K562 (cell line): ENCODE results near the gene DNAJB11. TPM values are rescaled to one million over a fixed set of nuclear protein-coding genes. Genes with fewer than 3 reads are reported as not detected.

Experiments
- DDX20 ChIP-seq: fragments of 450-650 bp; IDR thresholded peaks from 2 replicates; pipeline ENCODE4 v1.6.1; 2016; ENCODE audit warnings: missing genetic modification characterization, low read depth, mild to moderate bottlenecking, missing compliant biosample characterization, moderate library complexity
- NR2C2 ChIP-seq, 2 experiments: fragments of 200-800 bp in 1 of 2; sonication (Bioruptor generic) in 1 of 2; sonication (generic) in 1 of 2; formaldehyde crosslinking in 1 of 2; IDR thresholded peaks; 2 replicates each; pipeline versions ENCODE4 v1.6.1 to v1.8.0; 2016 to 2022; ENCODE audit warnings: mild to moderate bottlenecking in 1 of 2, missing compliant biosample characterization in 1 of 2, missing genetic modification characterization in 1 of 2, missing genetic modification reagents in 1 of 2
- SMAD1 ChIP-seq: fragments of 150-350 bp; IDR thresholded peaks from 2 replicates; pipeline ENCODE4 v1.6.1; 2014; ENCODE audit warnings: low read length, low read depth; ENCODE audit not compliant: partially characterized antibody
- SREBF1 ChIP-seq: fragments of 150-350 bp; IDR thresholded peaks from 2 replicates; pipeline ENCODE4 v1.6.1; 2014; ENCODE audit warnings: antibody characterized with exemption, low read depth, low read length, borderline replicate concordance
- YY1 ChIP-seq, 3 experiments: IDR thresholded peaks; 2 replicates each; pipeline ENCODE4 v1.6.1; 2011; ENCODE audit warnings: low read length in 2 of 3, mild to moderate bottlenecking in 2 of 3, moderate library complexity in 2 of 3, borderline replicate concordance in 1 of 3, control low read depth in 1 of 3, low read depth in 1 of 3; ENCODE audit not compliant: insufficient read depth in 3 of 3, insufficient replicate concordance in 2 of 3, control insufficient read depth in 1 of 3, insufficient read length in 1 of 3; ENCODE audit errors: extremely low read depth in 1 of 3
- ZBTB7A ChIP-seq: IDR thresholded peaks from 2 replicates; pipeline ENCODE4 v1.6.1; 2011; ENCODE audit warnings: low read depth, mild to moderate bottlenecking, low read length, moderate library complexity, borderline replicate concordance; ENCODE audit not compliant: control insufficient read depth
- ZNF224 ChIP-seq: sonication (generic); formaldehyde crosslinking; IDR thresholded peaks from 2 replicates; pipeline ENCODE4 v1.8.0; 2022; ENCODE audit warnings: mild to moderate bottlenecking, missing genetic modification reagents
- ZNF589 ChIP-seq: fragments of 200-800 bp; sonication (Bioruptor generic); IDR thresholded peaks from 2 replicates; pipeline ENCODE4 v1.6.1; 2016; ENCODE audit warnings: low read depth, missing genetic modification characterization, missing compliant biosample characterization
- polyA plus RNA-seq, 8 experiments: library from polyadenylated mRNA; depleted of rRNA in 4 of 8; stranded (reverse) in 5 of 8; unstranded in 3 of 8; fragments of >200 nt; fragmentation: Nextera tagmentation in 2 of 8; fragmentation: Illumina TruSeq in 1 of 8; extraction: Ambion mirVana in 2 of 8; extraction: Trizol in 1 of 8; gene quantifications; 2 replicates each; pipeline versions ENCODE4 v1.2.1 to v1.2.3, GENCODE V29; 2011 to 2014; ENCODE audit warnings: inconsistent platforms in 1 of 8, missing spikeins in 1 of 8
- total RNA-seq, 7 experiments: library from RNA; depleted of rRNA in 6 of 7; stranded (reverse); fragments of >200 nt in 6 of 7; fragmentation: Illumina TruSeq in 2 of 7; extraction: Trizol in 2 of 7; gene quantifications; 2 replicates each; pipeline versions ENCODE4 v1.2.1 to v1.2.3, GENCODE V29; 2011 to 2021; ENCODE audit warnings: low replicate concordance in 1 of 7
- TF ChIP-seq, protein P1 (sequence below), 2 experiments: fragments of 450-650 bp; IDR thresholded peaks; 2 replicates each; pipeline ENCODE4 v1.6.1; 2016; ENCODE audit warnings: mild to moderate bottlenecking in 2 of 2, borderline replicate concordance in 1 of 2, low read depth in 1 of 2, moderate library complexity in 1 of 2
- TF ChIP-seq, protein P2 (sequence below): fragments of 450-650 bp; IDR thresholded peaks from 2 replicates; pipeline ENCODE4 v1.7.0; 2016; ENCODE audit warnings: borderline replicate concordance
- TF ChIP-seq, protein P3 (sequence below): fragments of 250-450 bp; sonication (Bioruptor Pico); IDR thresholded peaks from 2 replicates; pipeline ENCODE4 v1.8.0; 2022; ENCODE audit warnings: inconsistent platforms
- TF ChIP-seq, protein P4 (sequence below): fragments of 450-650 bp; formaldehyde crosslinking; IDR thresholded peaks from 2 replicates; pipeline ENCODE4 v1.4.0; 2022; ENCODE audit warnings: missing genetic modification characterization

The DNAJB11 gene
- total and polyA plus RNA-seq, 9 of the 15 experiments (the other 6 are each of a cell fraction or from before 2014, with no cell fraction given) = 14.8 to 74.7 (median 63.8) TPM

DNA sequence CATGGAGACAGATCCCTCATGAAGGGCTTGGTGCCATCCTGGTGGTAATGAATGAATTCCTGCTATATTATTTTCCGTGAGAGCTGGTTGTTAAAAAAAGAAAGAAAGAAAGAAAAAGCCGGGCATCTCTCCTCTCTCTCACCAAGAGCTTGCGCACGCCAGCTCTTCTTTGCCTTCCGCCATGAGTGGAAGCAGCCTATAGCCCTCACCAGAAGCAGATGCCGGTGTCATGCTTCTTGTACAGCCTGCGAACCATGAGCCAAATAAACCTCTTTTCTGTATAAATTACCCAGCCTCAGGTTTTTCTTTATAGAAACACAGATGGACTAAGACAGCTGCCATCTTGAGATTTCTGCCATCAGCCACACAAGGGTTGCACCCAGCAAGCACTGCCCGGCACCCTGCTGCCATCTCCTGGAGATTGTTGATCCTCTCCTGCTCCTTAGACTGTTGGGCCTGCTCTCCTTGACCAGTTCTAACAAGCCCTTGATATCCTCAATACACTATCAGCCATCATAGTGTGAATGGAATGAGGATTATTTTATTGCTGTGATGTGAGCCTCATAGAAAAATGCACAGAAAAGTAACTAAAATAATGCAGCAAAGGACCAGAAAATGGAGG, 38.8 kb downstream of the DNAJB11 start (continued):
- TF ChIP-seq, protein P1, sequence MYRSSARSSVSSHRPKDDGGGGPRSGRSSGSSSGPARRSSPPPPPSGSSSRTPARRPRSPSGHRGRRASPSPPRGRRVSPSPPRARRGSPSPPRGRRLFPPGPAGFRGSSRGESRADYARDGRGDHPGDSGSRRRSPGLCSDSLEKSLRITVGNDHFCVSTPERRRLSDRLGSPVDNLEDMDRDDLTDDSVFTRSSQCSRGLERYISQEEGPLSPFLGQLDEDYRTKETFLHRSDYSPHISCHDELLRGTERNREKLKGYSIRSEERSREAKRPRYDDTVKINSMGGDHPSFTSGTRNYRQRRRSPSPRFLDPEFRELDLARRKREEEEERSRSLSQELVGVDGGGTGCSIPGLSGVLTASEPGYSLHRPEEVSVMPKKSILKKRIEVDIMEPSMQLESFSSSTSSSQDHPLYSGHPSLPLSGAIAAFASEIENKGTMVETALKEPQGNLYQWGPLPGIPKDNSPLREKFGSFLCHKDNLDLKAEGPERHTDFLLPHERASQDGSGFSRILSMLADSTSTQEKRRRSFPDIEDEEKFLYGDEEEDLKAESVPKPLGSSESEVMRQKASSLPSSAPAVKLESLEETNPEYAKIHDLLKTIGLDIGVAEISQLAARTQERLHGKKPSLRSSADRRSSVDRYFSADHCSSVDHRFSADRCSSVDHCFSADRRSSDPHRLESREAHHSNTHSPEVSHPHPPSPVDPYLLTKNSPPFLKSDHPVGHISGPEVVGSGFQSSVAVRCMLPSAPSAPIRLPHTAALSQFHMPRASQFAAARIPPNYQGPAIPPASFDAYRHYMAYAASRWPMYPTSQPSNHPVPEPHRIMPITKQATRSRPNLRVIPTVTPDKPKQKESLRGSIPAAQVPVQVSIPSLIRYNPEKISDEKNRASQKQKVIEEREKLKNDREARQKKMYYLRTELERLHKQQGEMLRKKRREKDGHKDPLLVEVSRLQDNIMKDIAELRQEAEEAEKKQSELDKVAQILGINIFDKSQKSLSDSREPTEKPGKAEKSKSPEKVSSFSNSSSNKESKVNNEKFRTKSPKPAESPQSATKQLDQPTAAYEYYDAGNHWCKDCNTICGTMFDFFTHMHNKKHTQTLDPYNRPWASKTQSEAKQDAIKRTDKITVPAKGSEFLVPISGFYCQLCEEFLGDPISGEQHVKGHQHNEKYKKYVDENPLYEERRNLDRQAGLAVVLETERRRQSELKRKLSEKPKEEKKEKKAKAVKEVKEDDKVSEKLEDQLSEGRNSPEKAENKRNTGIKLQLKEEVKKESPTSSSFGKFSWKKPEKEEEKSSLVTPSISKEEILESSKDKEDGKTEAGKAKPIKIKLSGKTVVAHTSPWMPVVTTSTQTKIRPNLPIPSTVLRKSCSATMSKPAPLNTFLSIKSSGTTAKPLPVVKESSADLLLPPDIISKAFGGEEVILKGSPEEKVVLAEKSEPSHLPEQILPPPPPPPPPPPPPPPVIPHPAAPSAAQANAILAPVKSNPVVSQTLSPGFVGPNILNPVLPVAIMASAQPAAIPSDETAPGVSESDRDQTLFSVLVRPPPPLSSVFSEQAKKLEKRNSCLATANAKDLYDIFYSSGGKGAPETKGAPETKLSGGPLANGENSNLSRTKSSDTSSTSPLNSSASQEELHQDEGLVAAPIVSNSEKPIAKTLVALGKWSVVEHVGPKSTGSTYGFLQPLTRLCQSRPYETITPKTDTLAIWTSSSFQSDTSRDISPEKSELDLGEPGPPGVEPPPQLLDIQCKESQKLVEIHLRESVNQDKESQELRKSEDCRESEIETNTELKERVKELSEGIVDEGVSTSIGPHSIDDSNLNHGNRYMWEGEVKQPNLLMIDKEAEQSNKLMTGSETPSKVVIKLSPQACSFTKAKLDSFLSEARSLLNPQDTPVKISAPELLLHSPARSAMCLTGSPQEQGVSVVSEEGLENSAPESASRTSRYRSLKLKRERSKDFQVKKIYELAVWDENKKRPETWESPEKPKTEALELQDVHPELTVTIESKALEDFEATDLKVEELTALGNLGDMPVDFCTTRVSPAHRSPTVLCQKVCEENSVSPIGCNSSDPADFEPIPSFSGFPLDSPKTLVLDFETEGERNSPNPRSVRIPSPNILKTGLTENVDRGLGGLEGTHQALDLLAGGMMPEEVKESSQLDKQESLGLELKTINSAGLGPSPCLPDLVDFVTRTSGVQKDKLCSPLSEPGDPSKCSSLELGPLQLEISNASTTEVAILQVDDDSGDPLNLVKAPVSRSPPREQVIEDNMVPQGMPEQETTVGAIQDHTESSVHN (IDR thresholded peaks at IDR 0.05; ENCODE audit: borderline replicate concordance in 1 of 2, low read depth in 1 of 2) = no peak
- TF ChIP-seq NR2C2 (CRISPR knock-in tag; IDR thresholded peaks at IDR 0.05) = no peak
- TF ChIP-seq NR2C2 (tag; IDR thresholded peaks at IDR 0.05) = no peak
- TF ChIP-seq DDX20 = no peak
- TF ChIP-seq ZBTB7A = no peak
- TF ChIP-seq, protein P2, sequence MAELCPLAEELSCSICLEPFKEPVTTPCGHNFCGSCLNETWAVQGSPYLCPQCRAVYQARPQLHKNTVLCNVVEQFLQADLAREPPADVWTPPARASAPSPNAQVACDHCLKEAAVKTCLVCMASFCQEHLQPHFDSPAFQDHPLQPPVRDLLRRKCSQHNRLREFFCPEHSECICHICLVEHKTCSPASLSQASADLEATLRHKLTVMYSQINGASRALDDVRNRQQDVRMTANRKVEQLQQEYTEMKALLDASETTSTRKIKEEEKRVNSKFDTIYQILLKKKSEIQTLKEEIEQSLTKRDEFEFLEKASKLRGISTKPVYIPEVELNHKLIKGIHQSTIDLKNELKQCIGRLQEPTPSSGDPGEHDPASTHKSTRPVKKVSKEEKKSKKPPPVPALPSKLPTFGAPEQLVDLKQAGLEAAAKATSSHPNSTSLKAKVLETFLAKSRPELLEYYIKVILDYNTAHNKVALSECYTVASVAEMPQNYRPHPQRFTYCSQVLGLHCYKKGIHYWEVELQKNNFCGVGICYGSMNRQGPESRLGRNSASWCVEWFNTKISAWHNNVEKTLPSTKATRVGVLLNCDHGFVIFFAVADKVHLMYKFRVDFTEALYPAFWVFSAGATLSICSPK = no peak
- TF ChIP-seq SMAD1 = no peak
- TF ChIP-seq, protein P3, sequence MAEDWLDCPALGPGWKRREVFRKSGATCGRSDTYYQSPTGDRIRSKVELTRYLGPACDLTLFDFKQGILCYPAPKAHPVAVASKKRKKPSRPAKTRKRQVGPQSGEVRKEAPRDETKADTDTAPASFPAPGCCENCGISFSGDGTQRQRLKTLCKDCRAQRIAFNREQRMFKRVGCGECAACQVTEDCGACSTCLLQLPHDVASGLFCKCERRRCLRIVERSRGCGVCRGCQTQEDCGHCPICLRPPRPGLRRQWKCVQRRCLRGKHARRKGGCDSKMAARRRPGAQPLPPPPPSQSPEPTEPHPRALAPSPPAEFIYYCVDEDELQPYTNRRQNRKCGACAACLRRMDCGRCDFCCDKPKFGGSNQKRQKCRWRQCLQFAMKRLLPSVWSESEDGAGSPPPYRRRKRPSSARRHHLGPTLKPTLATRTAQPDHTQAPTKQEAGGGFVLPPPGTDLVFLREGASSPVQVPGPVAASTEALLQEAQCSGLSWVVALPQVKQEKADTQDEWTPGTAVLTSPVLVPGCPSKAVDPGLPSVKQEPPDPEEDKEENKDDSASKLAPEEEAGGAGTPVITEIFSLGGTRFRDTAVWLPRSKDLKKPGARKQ (CRISPR knock-in tag) = no peak
- TF ChIP-seq, protein P4, sequence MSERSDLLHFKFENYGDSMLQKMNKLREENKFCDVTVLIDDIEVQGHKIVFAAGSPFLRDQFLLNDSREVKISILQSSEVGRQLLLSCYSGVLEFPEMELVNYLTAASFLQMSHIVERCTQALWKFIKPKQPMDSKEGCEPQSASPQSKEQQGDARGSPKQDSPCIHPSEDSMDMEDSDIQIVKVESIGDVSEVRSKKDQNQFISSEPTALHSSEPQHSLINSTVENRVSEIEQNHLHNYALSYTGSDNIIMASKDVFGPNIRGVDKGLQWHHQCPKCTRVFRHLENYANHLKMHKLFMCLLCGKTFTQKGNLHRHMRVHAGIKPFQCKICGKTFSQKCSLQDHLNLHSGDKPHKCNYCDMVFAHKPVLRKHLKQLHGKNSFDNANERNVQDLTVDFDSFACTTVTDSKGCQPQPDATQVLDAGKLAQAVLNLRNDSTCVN = no peak
- no peak for TF ChIP-seq ZNF224 (CRISPR knock-in tag)
- TF ChIP-seq ZNF589 = no peak
- TF ChIP-seq YY1 (IDR thresholded peaks at IDR 0.05; ENCODE audit: borderline replicate concordance in 1 of 3, control insufficient read depth in 1 of 3, extremely low read depth in 1 of 3, insufficient read depth in 3 of 3, insufficient read length in 1 of 3, insufficient replicate concordance in 2 of 3, low read depth in 1 of 3, low read length in 2 of 3) = peak in 1 of 3 experiments; percentile 49
- no peak for TF ChIP-seq SREBF1
